ENCODE results near the gene THNSL1. TPM values are rescaled to one million over a fixed set of nuclear protein-coding genes. Genes with fewer than 3 reads are reported as not detected.

The THNSL1 gene
- total and polyA plus RNA-seq, 2 of the 8 experiments (the other 6 are each of a cell fraction or from before 2014, with no cell fraction given) = 1.4 to 3.1 TPM

- no peak for TF ChIP-seq CTCF (IDR thresholded peaks at IDR 0.05; ENCODE audit: control extremely low read depth in 1 of 3, insufficient read depth in 1 of 3, low read depth in 1 of 3, low read length in 3 of 3)
Observed at GRCh38 chr10:25036381-25036780, 20.0 kb downstream of the THNSL1 start (continued).
